ENCODE data around the gene ICAM5.

Gene ICAM5

GRCh38 chr19:10327793-10328192 lies 38.0 kb downstream of the ICAM5 start:
- Histone ChIP-seq H3K79me2 (ENCODE audit: low read length) (peaks cover 60% of the 10 kb centered on the region), H3K9me2 (replicated peaks; ENCODE audit: insufficient read depth, low read length) (no peaks in the 10 kb centered on the region), H3K27ac (ENCODE audit: low read length) (no peak overlapping the region), H4K20me1 (ENCODE audit: insufficient read depth, low read length) (no peaks in the 10 kb centered on the region), H3F3A (ENCODE audit: insufficient read depth, low read length) (no peaks in the 10 kb centered on the region), H3K9me3 (replicated peaks; ENCODE audit: insufficient read depth, low read length) (no peaks in the 10 kb centered on the region), H3K4me2 (ENCODE audit: low read depth, low read length) (no peak overlapping the region), H2AFZ (ENCODE audit: low read length) (no peak overlapping the region), H3K9ac (ENCODE audit: low read length) (no peak overlapping the region), H3K4me3 (ENCODE audit: low read length) (no peak overlapping the region), H3K36me3 (replicated peaks; ENCODE audit: insufficient read depth, low read length) (peaks cover 12% of the 10 kb centered on the region; the same call in 1 of the 2 replicates), H3K4me1 (ENCODE audit: low read length) (no peaks in the 10 kb centered on the region), H3K27me3 (replicated peaks; ENCODE audit: insufficient read depth, low read length) (no peaks in the 10 kb centered on the region)
- DNase-seq, result no peak
- TF ChIP-seq EZH2phosphoT487 (IDR thresholded peaks at IDR 0.05; ENCODE audit: low read length), result no peak

- no peak overlapping the region for H3K27ac ChIP-seq (ENCODE audit: low read length)
- H3K36me3 ChIP-seq (replicated peaks; ENCODE audit: insufficient read depth, low read length), result peaks cover 12% of the 10 kb centered on the region; the same call in 1 of the 2 replicates
- H3K9me3 ChIP-seq (replicated peaks; ENCODE audit: insufficient read depth, low read length), result no peaks in the 10 kb centered on the region
- H2AFZ ChIP-seq (ENCODE audit: low read length), result no peak overlapping the region
- peaks cover 68% of the 10 kb centered on the region for H3K79me2 ChIP-seq (ENCODE audit: low read length)
- no peaks in the 10 kb centered on the region for H3K9me2 ChIP-seq (replicated peaks; ENCODE audit: insufficient read depth, low read length)
- no peaks in the 10 kb centered on the region for H3F3A ChIP-seq (ENCODE audit: insufficient read depth, low read length)
- no peak overlapping the region for H3K9ac ChIP-seq (ENCODE audit: low read length)
- H4K20me1 ChIP-seq (ENCODE audit: insufficient read depth, low read length), result no peaks in the 10 kb centered on the region
- no peak overlapping the region for H3K4me2 ChIP-seq (ENCODE audit: low read depth, low read length)
- H3K4me1 ChIP-seq (ENCODE audit: low read length), result no peaks in the 10 kb centered on the region
- H3K4me3 ChIP-seq (ENCODE audit: low read length), result no peak overlapping the region
- H3K27me3 ChIP-seq (replicated peaks; ENCODE audit: insufficient read depth, low read length), result no peaks in the 10 kb centered on the region
- no peak for DNase-seq
- TF ChIP-seq EZH2 (optimal IDR thresholded peaks at IDR 0.05; ENCODE audit: low read depth, low read length), result no peak
- no peak for TF ChIP-seq CTCF (IDR thresholded peaks at IDR 0.05; ENCODE audit: low read length)
- no peak for TF ChIP-seq EZH2phosphoT487 (IDR thresholded peaks at IDR 0.05; ENCODE audit: low read length)
Measured at GRCh38 chr19:10328558-10329429, 39.0 kb downstream of the ICAM5 start.

GRCh38 chr19:10329555-10329954 lies 39.8 kb downstream of the ICAM5 start:
- TF ChIP-seq EZH2 (optimal IDR thresholded peaks at IDR 0.05; ENCODE audit: low read depth, low read length) (no peak), CTCF (IDR thresholded peaks at IDR 0.05; ENCODE audit: low read length) (no peak), EZH2phosphoT487 (IDR thresholded peaks at IDR 0.05; ENCODE audit: low read length) (no peak)
- Histone ChIP-seq H3K9me2 (replicated peaks; ENCODE audit: insufficient read depth, low read length) (no peaks in the 10 kb centered on the region), H2AFZ (ENCODE audit: low read length) (no peak overlapping the region), H3K4me2 (ENCODE audit: low read depth, low read length) (no peak overlapping the region), H3K4me1 (ENCODE audit: low read length) (0 out of 2 replicates have a peak, but pooled peaks cover 3% of the 10 kb centered on the region), H3K9ac (ENCODE audit: low read length) (no peak overlapping the region), H3K27ac (ENCODE audit: low read length) (no peak overlapping the region), H3K9me3 (replicated peaks; ENCODE audit: insufficient read depth, low read length) (no peaks in the 10 kb centered on the region), H4K20me1 (ENCODE audit: insufficient read depth, low read length) (no peaks in the 10 kb centered on the region), H3K27me3 (replicated peaks; ENCODE audit: insufficient read depth, low read length) (no peaks in the 10 kb centered on the region), H3K4me3 (ENCODE audit: low read length) (no peak overlapping the region), H3K36me3 (replicated peaks; ENCODE audit: insufficient read depth, low read length) (peaks cover 12% of the 10 kb centered on the region; the same call in 1 of the 2 replicates), H3F3A (ENCODE audit: insufficient read depth, low read length) (no peaks in the 10 kb centered on the region), H3K79me2 (ENCODE audit: low read length) (peaks cover 75% of the 10 kb centered on the region)
- no peak for DNase-seq

Measured in MM.1S (cell line).